GM21619 (cell line): Measurements from ENCODE around the gene ZNF497.

Experiments used
- ATAC-seq: cut with Tn5 transposase; IDR thresholded peaks from one replicate; pipeline ENCODE4 v1.9.1; 2021; ENCODE audit not compliant: unreplicated experiment

The ZNF497 gene

DNA sequence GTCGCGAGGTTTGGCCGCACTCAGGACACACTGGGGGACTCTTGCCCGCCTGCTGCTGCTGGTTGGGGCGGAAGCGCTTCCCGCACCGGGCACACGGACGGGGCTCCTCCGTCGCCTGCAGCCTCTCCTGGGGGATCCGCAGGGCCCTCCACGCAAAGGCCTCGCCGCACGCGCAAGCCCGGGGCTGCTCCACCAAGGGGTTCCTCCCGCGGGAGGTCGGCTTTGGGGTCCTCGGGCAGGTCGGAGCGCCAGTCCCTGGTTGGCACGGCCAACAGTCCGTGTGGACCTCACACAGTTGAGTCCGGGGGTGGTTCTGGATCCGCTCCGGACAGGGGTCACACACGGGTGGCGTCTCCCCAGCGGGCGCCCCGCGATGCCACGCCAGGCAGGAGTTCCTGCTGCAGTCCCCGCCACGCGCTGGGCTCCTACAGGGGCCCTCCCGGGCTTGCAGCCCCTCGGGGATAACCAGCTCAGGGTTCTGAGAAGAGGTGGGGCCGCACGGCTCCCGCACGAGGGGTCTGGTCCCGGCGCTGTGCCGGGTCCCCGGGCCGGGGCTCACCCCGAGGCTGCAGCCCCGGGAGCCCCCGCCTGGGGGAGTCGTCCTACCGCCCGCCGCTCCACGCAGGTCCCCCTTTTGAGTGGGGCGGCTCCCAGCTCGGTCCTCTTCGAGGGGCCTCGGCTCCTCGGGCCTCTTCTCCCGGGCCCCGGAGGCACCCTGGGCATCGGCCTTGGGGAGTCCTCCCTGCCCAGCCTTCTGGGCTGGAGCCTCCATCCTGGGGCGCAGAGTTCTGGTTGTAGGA, 6.2 kb upstream of the ZNF497 start:
- ATAC-seq = no peak

DNA sequence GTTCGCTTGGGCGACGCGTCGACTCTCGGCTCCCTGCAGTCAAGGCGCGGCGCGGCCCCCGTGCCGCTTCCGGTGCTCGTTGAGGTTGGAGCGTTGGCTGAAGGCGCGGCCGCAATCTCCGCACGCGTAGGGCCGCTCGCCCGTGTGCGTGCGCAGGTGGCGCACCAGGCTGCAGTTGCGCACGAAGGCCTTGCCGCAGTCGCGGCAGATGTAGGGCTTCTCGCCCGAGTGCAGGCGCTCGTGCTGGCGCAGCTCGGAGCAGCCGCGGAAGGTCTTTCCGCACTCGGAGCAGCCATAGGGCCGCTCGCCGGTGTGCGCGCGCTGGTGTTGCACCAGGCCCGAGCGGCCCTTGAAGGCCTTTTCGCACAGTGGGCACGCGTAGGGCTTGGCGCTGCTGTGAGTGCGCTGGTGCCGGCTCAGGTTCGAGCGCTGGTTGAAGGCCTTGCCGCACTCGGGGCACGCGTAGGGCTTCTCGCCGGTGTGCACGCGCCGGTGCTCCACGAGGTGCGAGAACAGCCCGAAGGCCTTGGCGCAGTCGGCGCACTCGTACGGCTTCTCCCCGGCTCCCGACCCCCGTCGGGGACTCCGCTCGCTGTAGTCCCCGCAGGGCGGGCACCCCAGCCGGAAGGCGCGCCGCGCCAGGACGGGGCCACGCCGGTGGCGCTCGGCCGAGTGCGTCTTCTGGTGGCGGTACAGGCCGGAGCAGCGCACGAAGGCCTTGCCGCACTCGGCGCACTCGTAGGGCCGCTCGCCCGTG, 5.3 kb upstream of the ZNF497 start:
- no peak for ATAC-seq

DNA sequence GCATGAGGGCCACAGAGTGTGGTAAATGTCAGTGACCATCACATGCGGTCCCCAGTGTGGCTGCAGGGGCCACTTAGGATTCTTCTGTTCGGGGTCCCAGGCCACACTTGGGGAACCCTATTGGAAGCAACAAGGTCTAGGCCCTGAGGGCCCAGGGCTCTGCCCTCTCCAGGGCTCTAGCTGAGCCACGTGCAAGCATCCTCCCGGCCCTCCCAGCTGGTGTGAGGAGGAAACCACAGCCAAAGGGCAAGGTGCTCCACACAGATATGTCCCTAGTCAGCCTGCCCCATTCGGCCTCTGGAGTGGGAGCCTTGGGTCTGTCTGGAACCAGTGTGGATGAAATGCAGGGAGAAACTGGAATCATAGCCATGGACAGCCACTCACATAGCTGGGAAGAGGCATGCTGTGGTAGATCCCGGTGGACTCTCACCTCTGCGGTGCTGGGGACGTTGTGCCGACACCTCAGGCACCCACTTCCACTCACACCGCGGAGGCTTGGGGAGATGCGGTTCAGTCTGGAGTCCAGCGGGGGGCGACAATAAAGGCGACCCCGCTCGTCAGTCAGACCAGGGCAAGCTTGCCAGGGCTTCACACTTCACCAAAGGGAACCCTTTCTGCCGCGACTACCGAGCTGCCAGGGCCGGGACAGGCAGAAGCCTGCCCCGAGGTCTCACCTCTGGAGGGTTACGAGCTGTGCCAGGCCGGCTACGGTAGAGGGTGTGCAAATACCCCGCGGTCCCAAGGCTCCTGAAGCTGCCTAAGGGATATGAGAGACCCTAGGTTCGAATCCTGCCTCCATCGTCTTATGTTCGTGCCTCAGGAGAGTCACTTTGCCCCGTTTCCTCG, 4.3 kb upstream of the ZNF497 start:
- ATAC-seq = no peak

DNA sequence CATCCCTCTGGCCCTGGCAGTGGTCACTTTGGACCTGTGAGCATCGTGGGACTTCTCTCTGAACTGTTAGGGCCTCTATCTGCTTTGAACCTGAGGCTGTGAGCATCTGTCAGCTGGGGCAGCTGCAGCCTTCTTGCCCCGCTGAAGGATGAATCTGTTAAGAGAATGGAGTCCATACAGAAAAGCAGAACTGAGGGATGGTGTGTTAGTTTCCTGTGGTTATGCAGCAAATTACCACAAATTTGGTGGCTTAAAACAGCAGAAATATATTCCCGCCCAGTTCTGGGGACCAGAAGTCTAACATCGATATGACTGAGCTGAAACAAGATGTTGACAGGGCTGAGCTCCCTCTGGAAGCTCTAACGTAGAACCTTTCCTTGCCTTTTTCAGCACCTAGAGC, 1.6 kb upstream of the ZNF497 start:
- no peak for ATAC-seq

DNA sequence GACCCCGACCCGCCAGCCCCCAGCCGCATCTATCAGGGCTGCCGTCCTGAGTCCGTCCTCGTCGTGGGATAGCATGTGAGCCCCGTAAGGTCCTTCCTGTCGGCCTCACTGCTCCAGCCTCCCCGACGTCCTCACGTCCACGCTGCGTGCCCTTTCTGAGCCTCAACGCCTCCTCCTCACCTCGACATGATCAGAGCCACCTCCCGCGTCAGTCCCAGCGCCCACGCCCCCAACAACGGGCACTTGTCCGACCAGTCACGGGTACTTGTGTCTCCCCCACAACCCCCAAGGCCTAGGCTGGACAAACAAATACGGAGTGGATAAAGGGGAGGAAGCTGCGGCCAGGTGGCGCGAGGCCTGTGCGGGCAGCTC, 665 bp downstream of the ZNF497 start:
- peak; percentile 16 for ATAC-seq

DNA sequence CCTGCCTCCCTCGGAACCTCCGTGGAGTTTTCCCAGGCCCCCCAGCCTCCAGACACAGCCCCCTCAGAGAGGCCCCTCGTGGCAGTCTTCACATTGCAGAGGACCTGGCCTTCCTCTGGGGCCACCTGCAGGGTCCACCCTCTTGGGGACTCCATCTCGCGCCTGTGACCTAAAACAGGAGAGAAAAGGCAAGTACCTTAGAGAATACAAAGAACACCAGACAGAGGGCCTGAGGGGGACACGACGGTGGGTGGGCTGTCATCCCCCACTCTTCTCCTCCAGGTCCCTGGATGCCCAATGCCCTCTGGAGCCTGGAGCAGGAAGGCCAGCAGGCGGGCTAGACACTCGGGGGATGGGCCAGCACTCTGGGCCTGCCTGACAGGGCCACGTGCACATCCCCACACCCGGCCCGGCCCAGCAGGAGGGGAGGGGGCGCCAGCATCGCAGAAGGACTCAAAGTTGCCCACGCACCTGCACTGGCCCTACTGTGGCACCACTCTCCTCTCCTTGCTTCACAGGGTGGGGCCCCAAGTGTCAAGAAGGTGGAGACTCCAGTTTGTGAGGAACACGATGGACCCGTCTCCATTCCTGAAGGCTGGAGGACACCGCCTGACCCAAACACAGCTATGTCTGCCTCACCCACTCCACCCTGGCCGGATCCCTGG, 4.9 kb downstream of the ZNF497 start:
- ATAC-seq = no peak

DNA sequence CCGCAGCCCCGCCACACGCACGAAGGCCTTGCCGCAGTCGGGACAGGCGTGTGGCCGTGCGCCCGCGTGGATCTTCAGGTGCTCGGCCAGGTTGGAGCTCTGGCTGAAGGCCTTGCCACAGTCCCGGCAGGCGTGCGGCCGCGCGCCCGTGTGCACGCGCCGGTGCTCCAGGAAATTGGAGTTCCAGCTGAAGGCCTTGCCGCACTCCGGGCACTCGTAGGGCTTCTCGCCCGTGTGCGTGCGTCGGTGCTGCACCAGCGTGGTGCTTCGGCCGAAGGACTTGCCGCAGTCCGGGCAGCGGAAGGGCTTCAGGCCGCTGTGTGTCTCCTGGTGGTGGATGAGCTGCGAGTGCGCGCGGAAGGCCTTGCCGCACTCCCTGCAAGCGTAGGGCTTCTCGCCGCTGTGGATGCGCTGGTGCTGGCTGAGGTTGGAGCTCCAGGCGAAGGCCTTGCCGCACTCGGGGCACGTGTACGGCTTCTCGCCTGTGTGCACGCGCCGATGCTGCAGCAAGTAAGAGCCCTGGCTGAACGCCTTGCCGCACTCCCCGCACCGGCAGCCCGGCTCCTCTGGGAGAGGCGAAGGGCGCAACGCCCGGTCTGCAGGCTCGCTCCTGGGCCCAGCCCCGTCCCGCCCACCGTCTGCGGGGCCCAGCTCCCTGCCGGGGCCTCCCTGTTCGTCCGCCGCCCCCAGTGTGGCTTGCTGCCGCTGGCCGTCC, 5.6 kb downstream of the ZNF497 start:
- ATAC-seq = no peak

DNA sequence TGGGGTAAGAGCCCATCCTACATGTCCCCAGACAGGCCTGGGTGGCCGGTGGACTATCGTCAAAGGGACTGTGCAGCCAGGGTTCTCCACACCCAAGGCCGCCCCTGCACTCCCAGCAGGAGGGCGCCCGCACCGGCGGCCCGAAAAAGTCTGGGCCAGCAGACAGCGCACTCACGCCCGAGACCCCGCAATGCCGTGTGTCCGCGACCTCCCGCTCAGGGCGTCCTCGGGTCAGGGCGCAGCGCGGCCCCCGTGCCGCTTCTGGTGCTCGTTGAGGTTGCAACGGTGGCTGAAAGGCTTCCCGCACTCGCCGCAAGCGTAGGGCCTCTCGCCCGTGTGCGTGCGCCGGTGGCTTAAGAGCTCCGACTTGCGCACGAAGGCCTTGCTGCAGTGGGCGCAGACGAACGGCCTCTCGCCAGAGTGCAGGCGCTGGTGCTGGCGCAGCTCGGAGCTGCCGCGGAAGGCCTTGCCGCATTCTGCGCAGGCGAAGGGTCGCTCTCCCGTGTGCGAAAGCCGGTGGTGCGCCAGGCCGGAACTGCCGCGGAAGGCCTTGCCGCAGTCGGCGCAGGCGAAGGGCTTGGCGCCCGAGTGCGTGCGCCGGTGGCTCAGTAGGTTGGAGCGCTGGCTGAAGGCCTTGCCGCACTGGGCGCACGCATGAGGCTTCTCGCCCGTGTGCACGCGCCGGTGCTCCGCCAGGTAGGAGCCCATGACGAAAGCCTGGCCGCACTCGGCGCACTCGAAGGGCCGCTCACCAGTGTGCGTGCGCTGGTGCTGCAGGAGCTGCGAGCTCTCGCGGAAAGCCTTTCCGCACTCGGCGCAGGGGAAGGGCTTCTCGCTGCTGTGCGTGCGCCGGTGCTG, 6.4 kb downstream of the ZNF497 start:
- no peak for ATAC-seq

DNA sequence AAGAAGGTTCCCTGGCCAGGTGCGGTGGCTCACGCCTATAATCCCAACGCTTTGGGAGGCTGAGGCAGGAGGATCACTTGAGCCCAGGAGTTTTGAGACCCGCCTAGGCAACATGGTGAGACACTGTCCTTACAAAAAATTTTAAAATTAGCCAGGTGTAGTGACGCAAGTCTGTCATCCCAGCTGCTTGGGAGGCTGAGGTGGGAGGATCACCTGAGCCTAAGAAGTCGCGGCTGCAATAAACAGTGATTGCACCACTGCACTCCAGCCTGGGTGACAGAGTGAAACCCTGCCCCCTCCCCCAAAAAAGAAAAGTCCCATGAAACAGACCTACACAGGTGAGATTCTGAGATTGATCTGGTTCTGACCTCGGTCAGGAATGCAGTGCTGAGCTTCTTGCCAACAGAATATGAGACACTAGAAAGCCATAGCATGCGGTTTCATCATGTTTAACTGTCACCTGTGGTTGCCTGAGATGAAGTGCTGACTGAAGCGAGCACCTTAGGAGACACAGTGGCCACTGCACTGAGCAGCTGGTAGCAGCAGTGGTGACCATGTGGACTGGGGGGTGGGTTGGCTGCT, 7.2 kb downstream of the ZNF497 start:
- no peak for ATAC-seq

DNA sequence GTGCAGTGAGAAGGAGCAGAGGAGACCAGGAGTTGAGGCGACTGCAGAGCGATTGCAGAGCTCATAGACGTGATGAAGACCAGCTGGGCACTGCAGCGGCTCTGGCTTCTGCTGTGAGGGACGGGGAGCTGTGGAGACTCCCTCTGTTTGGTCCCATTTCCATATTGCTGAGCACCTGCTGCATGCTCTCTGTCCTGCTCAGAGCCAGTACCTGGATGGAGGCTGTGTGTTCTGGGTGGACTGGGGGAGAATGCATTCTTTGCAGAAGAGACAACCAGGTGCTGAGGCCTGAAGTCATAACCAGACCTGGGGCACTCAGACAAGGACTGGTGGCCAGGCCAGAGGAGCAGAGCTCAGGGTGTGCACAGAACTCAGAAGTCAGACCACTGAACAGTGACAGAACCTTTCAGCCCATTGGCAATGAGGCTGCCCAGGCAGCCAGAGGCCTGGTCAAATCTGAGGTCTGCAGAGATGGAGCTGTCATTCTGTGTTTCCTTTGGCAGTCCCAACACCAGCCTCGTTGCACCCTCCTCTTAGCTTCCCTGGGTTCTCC, 8.0 kb downstream of the ZNF497 start:
- no peak for ATAC-seq

DNA sequence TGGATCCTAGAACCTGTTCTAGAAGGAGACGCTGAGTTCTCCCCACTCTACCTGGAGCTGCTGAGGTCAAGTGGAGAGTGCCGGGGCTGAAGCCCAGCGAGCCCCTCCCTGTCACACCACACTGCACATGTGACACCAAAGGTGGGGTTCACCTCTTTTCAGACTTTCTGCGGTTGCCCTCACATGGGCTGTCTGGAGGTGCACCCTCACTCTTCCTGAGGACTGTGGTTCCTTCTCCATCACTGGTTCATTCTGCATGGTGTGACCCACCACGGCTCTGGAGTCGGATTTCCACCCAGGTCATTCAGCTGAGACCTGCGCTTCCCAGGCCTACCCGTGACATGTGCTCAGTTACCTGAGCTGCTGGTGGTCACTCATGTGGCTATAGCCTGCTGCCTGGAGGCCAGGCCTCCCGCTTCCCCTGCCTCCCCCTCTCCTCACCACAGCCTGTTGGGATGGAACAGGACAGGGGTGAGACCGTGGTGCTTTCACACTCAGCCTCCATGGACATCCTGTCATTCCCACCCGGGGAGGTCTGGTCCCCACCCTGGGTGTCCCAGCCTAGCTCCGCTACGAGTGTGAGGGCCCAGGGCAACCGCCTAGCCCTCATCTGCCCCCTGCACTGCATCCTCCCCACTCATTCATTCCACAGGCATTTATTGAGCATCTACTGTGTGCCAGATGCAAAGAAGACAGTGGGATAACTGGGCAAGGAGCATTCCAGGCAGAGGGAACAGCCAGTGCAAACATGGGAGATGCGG, 8.7 kb downstream of the ZNF497 start:
- no peak for ATAC-seq

DNA sequence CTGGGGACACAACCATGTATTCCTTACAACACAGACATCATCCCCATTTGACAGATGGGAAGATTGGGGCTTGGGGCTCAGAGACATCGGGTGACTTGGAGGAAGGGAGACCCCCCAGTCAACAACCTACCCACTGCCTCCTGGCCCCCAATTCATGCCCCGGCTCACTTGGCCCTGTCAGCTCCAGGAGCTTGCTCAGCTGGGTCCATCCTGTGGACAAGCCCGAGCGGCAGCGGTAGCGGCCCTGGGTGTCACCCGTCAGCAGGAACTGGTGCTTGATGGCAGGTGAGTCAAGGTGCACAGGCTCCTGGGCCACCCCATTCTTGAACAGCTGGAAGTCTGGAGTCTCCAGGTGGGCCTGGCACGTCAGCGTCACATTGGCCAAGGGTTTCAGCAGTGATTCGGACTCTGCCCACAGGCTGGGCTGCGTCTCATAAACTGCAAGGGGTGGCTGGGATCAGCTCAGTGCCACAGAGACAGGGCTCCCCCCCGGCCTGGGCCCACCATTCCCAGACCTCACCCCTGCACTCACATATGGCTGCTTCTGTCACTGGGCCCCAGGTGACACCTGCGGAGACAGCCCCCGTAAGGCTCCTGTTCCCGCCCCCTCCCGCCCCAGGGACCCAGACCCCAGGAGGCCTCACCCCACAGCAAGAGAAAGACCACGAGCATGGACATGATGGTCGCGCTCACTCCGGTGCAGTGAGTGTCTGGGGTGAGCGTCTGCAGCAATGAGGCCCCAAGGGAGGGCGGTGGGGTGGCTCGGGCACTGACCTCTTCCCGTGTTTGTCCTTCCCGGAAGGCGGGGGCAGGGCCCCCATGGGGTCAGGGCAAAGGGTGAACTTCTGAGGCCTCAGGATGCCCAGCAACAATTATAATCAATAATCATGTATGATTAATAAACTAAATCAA, 9.5 kb downstream of the ZNF497 start, which contains the start of gene A1BG:
A1BG (minus strand) TSS at position 733 of the 912 bp plus-strand sequence; CDS start at position 678, 55 bp downstream.
- ATAC-seq = no peak

DNA sequence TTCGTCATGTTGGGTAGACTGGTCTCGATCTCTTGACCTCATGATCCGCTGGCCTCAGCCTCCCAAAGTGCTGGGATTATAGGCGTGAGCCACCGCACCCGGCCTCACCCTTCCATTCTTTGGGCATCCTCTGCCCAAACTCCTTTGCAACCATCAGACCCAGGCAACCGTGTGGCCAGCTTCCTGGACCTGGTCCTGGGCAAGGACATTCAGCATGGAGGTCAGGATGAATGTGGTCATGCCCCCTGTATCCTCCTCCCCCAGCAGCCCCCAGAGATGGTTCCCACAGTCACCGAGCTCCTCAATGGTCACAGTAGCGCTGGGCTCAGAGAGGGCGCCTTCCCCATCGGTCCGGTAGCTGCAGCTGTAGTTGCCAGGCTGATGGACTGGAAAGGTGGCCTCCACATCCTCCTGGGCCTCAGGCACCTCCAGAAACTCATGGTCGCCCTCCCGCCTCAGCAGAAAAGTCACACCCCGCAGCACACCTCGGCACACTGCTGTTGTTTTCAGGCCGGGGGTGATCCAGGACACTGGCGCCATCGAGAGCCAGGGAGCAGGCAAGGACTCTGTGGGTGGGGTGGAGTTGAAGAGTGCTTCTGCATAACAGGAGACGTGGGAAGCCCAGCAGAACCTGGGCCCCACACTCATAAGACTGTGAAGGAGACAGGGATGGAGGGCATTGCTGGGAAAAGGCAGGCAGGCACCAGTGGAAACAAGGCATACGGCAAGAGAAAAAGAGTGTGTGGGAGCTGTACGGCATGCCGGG, 10.4 kb downstream of the ZNF497 start:
- no peak for ATAC-seq

DNA sequence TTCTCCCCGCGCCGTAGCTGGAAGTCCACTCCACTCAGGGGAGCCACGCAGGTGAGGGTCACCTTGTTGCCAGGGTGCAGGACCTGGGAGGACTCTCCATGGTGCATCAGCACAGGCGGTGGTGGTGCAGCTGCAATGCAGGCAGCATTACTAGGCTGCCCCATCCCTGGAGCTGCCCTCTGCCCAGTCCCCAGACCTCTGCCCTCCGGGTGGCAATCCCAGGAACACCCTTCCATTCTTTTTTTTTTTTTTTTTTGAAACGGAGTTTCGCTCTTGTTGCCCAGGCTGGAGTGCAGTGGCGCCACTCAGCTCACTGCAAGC, 11.0 kb downstream of the ZNF497 start:
- no peak for ATAC-seq

DNA sequence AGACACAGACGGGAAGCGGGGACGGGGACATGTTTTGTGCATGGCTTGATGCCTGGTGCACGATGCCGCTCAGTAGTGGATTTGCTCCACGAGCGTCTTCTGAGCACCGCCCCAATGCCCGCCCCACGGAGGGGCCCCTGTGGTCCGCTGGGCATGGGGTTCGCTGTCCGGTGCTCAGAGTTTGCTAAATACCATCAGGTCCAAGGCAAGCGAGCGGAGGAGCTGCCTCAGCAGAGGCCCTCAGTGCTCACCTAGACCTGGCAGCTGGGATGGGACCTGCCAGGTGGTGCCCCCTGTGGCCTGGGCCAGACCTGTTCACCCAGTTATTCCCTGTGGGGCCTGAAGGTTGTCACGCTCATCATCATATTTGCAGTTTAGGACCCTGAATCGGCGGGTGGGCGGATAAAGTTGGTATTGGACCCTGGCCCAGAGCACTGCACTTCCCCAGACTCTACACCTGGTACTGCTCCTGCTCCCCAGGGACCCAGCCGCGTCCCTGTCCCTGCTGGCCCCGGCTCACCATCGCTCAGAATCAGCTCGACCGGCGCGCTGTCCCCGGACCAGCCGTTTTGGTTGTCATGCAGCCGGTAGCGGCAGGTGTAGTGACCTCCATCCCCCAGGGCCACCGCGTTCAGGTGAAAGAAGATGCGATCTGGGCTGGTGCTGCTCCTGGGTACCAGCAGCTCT, 11.5 kb downstream of the ZNF497 start:
- no peak for ATAC-seq
